GM15510 (cell line): ENCODE data around the gene ASXL3.

ENCODE experiments used
- POLR2A ChIP-seq: IDR thresholded peaks from 3 replicates; pipeline ENCODE4 v1.6.1; 2011; ENCODE audit warnings: borderline replicate concordance; ENCODE audit not compliant: insufficient read length; ENCODE audit errors: extremely low read depth

Gene ASXL3

DNA sequence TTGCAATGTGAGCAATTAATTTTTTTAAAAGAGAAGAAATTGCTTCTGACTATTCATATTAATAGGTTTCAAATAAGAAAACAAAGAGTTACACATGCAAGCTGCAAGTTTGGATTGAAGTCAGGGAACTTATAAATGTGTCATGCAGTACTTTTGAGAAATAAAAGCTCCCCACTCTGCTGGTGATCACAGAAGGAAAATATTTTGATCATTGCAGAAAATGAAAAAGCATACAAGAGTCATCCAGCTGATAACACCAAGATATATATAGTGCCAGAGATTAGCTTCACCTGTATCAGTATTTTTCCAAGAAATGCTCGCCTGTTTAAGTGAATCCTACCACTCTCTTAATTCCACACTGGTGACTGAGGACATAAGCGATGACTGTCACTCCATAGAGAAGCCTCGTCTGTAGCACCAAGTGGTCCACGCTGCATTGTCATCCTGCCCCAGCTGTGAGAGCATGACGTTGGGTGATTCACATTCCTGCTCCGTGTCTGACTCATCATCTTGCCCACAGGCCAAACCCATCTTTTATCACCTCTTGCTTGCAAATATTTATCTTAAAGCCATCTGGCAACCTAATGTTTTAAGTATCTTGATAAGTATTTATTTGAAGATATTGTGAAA lies 178.0 kb downstream of the ASXL3 start:
- no peak for TF ChIP-seq POLR2A

GRCh38 chr18:33757037-33757436 lies 179.0 kb downstream of the ASXL3 start:
- no peak for TF ChIP-seq POLR2A

DNA sequence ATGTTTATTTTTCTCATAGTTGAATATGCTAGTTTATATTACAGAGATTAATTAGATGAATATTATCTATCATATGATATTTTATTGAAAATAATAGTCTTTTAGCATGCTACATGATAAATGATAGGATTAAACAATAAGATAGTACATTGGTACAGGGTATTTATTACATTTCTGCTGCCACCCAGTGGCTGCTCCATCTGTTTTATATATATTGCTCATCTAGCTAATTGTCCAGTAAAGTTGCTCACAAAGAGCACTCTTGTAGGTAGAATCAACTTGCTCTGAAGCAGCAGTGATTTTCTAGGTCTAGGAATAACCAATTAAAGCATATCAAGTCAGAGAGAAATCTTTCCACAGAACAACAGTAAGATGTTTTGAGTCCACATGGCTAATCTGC lies 183.3 kb downstream of the ASXL3 start:
- no peak for TF ChIP-seq POLR2A

- no peak for TF ChIP-seq POLR2A
Measured at GRCh38 chr18:33781429-33781828, 203.4 kb downstream of the ASXL3 start.
